ENCODE results near the gene PEA15. TPM values are rescaled to one million over a fixed set of nuclear protein-coding genes. Genes with fewer than 3 reads are reported as not detected.

Gene PEA15
- total RNA-seq, 4 donors from 2014 or later, result 25.8 to 92.5 (median 27.3) TPM

DNA sequence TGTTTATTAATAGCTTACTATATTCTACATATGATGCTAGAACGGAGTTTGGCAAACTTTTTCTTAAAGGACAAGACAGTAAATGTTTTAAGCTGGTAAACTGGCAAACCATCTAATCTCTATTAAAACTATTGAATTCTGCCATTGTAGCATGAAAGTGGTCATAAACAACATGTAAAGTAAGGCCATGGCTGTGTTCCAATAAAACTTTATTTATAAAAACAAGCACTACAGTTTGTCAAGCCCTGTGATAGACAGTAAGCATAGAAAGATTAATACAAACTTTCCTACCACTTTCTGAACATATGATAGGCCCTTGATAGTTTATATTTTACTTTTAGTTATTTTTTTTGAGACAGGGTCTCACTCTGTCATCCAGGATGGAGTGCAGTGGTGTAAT, 22.4 kb downstream of the PEA15 start:
- in situ Hi-C loops (cut with MboI; ENCODE audit: low pct_ligation_motif_present in 1 of 4, low pct_unique_long_range_greater_than_20kb in 1 of 4, low sequenced_read_pairs in 3 of 4) (no loop called here), intact Hi-C loops (cut with DNase I; ENCODE audit: low total_unique reads) (no loop called here)
- no peaks in the 10 kb centered on the region for H3K9me3 ChIP-seq
- WGBS, 2 donors (ENCODE audit: low coverage in 1 of 2), result 94 to 100% methylated on average over 1 of the region's 1 CpG
- no peaks in the 10 kb centered on the region for H3K4me1 ChIP-seq
- TF ChIP-seq POLR2A (IDR thresholded peaks at IDR 0.05) (no peak), EP300 (IDR thresholded peaks at IDR 0.05; ENCODE audit: low read depth) (no peak), POLR2AphosphoS5 (IDR thresholded peaks at IDR 0.05) (no peak)
- TF ChIP-seq, protein P1, sequence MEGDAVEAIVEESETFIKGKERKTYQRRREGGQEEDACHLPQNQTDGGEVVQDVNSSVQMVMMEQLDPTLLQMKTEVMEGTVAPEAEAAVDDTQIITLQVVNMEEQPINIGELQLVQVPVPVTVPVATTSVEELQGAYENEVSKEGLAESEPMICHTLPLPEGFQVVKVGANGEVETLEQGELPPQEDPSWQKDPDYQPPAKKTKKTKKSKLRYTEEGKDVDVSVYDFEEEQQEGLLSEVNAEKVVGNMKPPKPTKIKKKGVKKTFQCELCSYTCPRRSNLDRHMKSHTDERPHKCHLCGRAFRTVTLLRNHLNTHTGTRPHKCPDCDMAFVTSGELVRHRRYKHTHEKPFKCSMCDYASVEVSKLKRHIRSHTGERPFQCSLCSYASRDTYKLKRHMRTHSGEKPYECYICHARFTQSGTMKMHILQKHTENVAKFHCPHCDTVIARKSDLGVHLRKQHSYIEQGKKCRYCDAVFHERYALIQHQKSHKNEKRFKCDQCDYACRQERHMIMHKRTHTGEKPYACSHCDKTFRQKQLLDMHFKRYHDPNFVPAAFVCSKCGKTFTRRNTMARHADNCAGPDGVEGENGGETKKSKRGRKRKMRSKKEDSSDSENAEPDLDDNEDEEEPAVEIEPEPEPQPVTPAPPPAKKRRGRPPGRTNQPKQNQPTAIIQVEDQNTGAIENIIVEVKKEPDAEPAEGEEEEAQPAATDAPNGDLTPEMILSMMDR (IDR thresholded peaks at IDR 0.05), result no peak
- no peak for DNase-seq
- no peaks in the 10 kb centered on the region for H3K27me3 ChIP-seq
- no peak overlapping the region for H3K4me3 ChIP-seq
- peaks cover 0 to 97% (median 44%) of the 10 kb centered on the region in 4 donors for H3K36me3 ChIP-seq
- no peak overlapping the region for H3K27ac ChIP-seq

DNA sequence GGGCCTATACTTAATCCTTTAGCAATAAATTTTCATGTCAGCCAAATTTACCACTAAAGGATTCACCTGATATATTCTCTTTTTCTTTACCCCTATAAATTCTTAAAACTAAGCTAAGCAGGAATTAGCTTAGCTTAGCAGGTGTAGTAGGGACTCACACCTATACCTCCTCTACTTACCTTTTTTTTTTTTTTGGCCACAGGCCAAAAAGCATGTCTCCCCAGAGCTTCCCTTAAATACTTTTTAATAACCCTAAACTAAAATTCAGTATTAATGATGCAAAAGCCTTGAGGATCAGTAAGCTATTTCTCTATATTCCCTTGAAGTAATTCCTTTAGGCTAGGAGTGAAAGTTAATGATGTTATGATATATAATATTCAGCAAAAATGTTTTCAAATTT, 23.2 kb downstream of the PEA15 start:
- H3K4me3 ChIP-seq, result no peak overlapping the region
- intact Hi-C loops (cut with DNase I; ENCODE audit: low total_unique reads) (no loop called here), in situ Hi-C loops (cut with MboI; ENCODE audit: low pct_ligation_motif_present in 1 of 4, low pct_unique_long_range_greater_than_20kb in 1 of 4, low sequenced_read_pairs in 3 of 4) (no loop called here)
- H3K27ac ChIP-seq, result no peak overlapping the region
- no peak for DNase-seq
- no peaks in the 10 kb centered on the region for H3K9me3 ChIP-seq
- peaks cover 0 to 93% (median 44%) of the 10 kb centered on the region in 4 donors for H3K36me3 ChIP-seq
- no peak for TF ChIP-seq POLR2AphosphoS5 (IDR thresholded peaks at IDR 0.05)
- TF ChIP-seq POLR2A (IDR thresholded peaks at IDR 0.05), result no peak
- no peak for TF ChIP-seq EP300 (IDR thresholded peaks at IDR 0.05; ENCODE audit: low read depth)
- TF ChIP-seq, protein P1 (IDR thresholded peaks at IDR 0.05), result no peak
- no peaks in the 10 kb centered on the region for H3K4me1 ChIP-seq
- H3K27me3 ChIP-seq, result no peaks in the 10 kb centered on the region

DNA sequence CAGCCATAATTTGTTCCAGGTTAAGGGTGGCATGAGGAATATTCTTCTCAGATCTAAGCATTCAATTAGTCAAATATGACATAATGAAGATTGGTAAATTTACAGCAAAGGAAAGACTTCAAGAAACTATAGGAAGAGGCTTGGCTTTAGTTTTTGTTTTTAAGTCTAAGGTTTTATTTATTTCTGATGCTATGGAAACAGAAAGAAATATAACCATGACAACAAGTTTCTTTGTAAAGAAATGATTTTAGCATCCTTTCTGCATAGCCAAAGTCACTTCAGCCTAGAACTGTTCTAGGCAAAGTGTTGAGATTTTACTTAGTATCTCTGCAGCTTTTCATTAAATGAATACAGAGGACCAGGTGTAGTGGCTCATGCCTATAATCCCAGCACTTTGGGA, 27.7 kb downstream of the PEA15 start:
- Histone ChIP-seq H3K4me3 (no peak overlapping the region), H3K27ac (no peak overlapping the region), H3K36me3 (peaks cover 0 to 85% (median 42%) of the 10 kb centered on the region in 4 donors), H3K4me1 (no peaks in the 10 kb centered on the region), H3K27me3 (no peaks in the 10 kb centered on the region), H3K9me3 (no peaks in the 10 kb centered on the region)
- in situ Hi-C loops (cut with MboI; ENCODE audit: low pct_ligation_motif_present in 1 of 4, low pct_unique_long_range_greater_than_20kb in 1 of 4, low sequenced_read_pairs in 3 of 4), result no loop called here
- DNase-seq, result no peak
- intact Hi-C loops (cut with DNase I; ENCODE audit: low total_unique reads), result no loop called here
- TF ChIP-seq EP300 (IDR thresholded peaks at IDR 0.05; ENCODE audit: low read depth) (no peak), POLR2A (IDR thresholded peaks at IDR 0.05) (no peak), POLR2AphosphoS5 (IDR thresholded peaks at IDR 0.05) (no peak)
- TF ChIP-seq, protein P1 (IDR thresholded peaks at IDR 0.05), result no peak

DNA sequence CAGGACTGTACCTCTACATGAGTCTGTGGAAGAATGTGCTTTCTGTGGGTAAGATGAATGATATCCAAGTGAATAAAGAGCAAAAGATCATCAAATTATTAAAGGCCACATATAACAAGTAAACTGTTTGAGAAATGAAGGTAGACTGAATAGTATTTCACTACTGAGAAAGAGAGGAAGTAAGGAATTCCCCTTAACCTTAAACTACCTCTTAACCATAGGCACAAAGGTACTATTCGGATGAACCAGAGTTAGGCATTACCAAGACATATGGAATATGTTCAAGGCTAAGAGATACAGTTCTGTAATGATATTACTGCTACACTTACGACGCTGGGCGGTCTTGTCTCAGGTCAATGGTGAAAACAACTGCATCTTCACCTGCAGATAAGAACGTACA, 31.6 kb downstream of the PEA15 start:
- WGBS, 2 donors (ENCODE audit: low coverage in 1 of 2), result 87 to 90% methylated on average over 5 of the region's 5 CpGs
- TF ChIP-seq POLR2AphosphoS5 (IDR thresholded peaks at IDR 0.05) (no peak), EP300 (IDR thresholded peaks at IDR 0.05; ENCODE audit: low read depth) (no peak), POLR2A (IDR thresholded peaks at IDR 0.05) (no peak)
- TF ChIP-seq, protein P1 (IDR thresholded peaks at IDR 0.05), result no peak
- Histone ChIP-seq H3K27me3 (no peaks in the 10 kb centered on the region), H3K4me3 (no peak overlapping the region), H3K36me3 (peaks cover 0 to 72% (median 38%) of the 10 kb centered on the region in 4 donors), H3K9me3 (no peaks in the 10 kb centered on the region), H3K4me1 (no peaks in the 10 kb centered on the region), H3K27ac (no peak overlapping the region)
- in situ Hi-C loops (cut with MboI; ENCODE audit: low pct_ligation_motif_present in 1 of 4, low pct_unique_long_range_greater_than_20kb in 1 of 4, low sequenced_read_pairs in 3 of 4), result no loop called here
- no peak for DNase-seq
- intact Hi-C loops (cut with DNase I; ENCODE audit: low total_unique reads), result no loop called here
